Uterus (tissue), 4 donors: ENCODE data around the gene ADAMTSL2. TPM values are rescaled to one million over a fixed set of nuclear protein-coding genes. Genes with fewer than 3 reads are reported as not detected.

ENCODE experiments used
- DNase-seq, 2 donors: peaks; one replicate each; pipeline ENCODE4 v3.0.0-alpha.2; 2019 to 2020
- H3K27ac ChIP-seq, 2 donors: fragments of 200-600 bp; sonication (generic); 1 replicate in 1 of 2; 2 replicates in 1 of 2; pipeline ENCODE4 v1.5.1; 2016 to 2018
- H3K27me3 ChIP-seq, 2 donors: fragments of 200-600 bp; sonication (generic); one replicate each; pipeline ENCODE4 v1.5.1; 2018 to 2019; ENCODE audit warnings: control low read depth in 1 of 2
- H3K36me3 ChIP-seq, 2 donors: fragments of 200-600 bp; sonication (generic); one replicate each; pipeline ENCODE4 v1.5.1; 2019; ENCODE audit warnings: control low read depth in 1 of 2
- H3K4me1 ChIP-seq, 2 donors: fragments of 200-600 bp; sonication (generic); one replicate each; pipeline ENCODE4 v1.5.1; 2018 to 2019; ENCODE audit warnings: control low read depth in 1 of 2
- H3K4me3 ChIP-seq, 2 donors: fragments of 200-600 bp; sonication (generic); 1 replicate in 1 of 2; 2 replicates in 1 of 2; pipeline ENCODE4 v1.5.1; 2018 to 2019; ENCODE audit warnings: mild to moderate bottlenecking in 1 of 2
- H3K9me3 ChIP-seq, 2 donors: fragments of 200-600 bp; sonication (generic); one replicate each; pipeline ENCODE4 v1.5.1; 2019; ENCODE audit warnings: control low read depth in 1 of 2
- CTCF ChIP-seq, 4 experiments: fragments of 200-600 bp in 2 of 4; fragments of 450-650 bp in 2 of 4; sonication (generic) in 2 of 4; IDR thresholded peaks; one replicate each; pipeline ENCODE4 v1.5.1; 2016 to 2019; ENCODE audit warnings: antibody characterized with exemption in 4 of 4, mild to moderate bottlenecking in 2 of 4, moderate library complexity in 1 of 4
- POLR2A ChIP-seq, 2 donors: fragments of 450-650 bp; IDR thresholded peaks; one replicate each; pipeline ENCODE4 v1.6.1; 2016; ENCODE audit warnings: antibody characterized with exemption in 2 of 2, mild to moderate bottlenecking in 1 of 2, moderate library complexity in 1 of 2
- intact Hi-C: fragments of 100-400 bp; cut with DNase I; formaldehyde crosslinking; loops from one replicate; pipeline ENCODE4 v1.15.1; 2023; ENCODE audit warnings: low total_unique reads
- total RNA-seq, 4 donors: library from RNA; depleted of rRNA in 3 of 4; stranded (reverse); fragments of >200 nt in 3 of 4; gene quantifications; one replicate each; pipeline versions ENCODE4 v1.1.0 to v1.2.4, GENCODE V29; 2014 to 2023
- donor health status: DM: yes; HTN: yes; CAD: no.

The ADAMTSL2 gene
- total RNA-seq, 4 donors from 2014 or later: 0.26 to 3.0 (median 2.4) TPM; not detected in 1

GRCh38 chr9:133511607-133512006 lies 22.9 kb upstream of the ADAMTSL2 start:
- DNase-seq: no peak
- Histone ChIP-seq H3K36me3 (no peaks in the 10 kb centered on the region), H3K4me3 (no peak overlapping the region), H3K27me3 (no peaks in the 10 kb centered on the region), H3K4me1 (peaks cover 0 to 9% of the 10 kb centered on the region in 2 donors), H3K27ac (no peak overlapping the region), H3K9me3 (no peaks in the 10 kb centered on the region)
- TF ChIP-seq POLR2A (IDR thresholded peaks at IDR 0.05) (no peak), CTCF (IDR thresholded peaks at IDR 0.05) (no peak)
- intact Hi-C loops: no loop called here

- Histone ChIP-seq H3K27ac (no peak overlapping the region), H3K36me3 (no peaks in the 10 kb centered on the region), H3K4me1 (peaks cover 0 to 5% of the 10 kb centered on the region in 2 donors), H3K4me3 (no peak overlapping the region), H3K9me3 (no peaks in the 10 kb centered on the region), H3K27me3 (no peaks in the 10 kb centered on the region)
- intact Hi-C loops: no loop called here
- TF ChIP-seq POLR2A (IDR thresholded peaks at IDR 0.05) (no peak), CTCF (IDR thresholded peaks at IDR 0.05) (no peak)
- no peak for DNase-seq
Measured at GRCh38 chr9:133512253-133513213, 22.0 kb upstream of the ADAMTSL2 start.

- H3K9me3 ChIP-seq: no peaks in the 10 kb centered on the region
- no peak overlapping the region for H3K27ac ChIP-seq
- DNase-seq: no peak
- TF ChIP-seq CTCF (IDR thresholded peaks at IDR 0.05): no peak
- no peak for TF ChIP-seq POLR2A (IDR thresholded peaks at IDR 0.05)
- no peaks in the 10 kb centered on the region for H3K36me3 ChIP-seq
- no peaks in the 10 kb centered on the region for H3K27me3 ChIP-seq
- H3K4me3 ChIP-seq: no peak overlapping the region
- H3K4me1 ChIP-seq: peaks cover 0 to 5% of the 10 kb centered on the region in 2 donors
- intact Hi-C loops: no loop called here
Measured at GRCh38 chr9:133513214-133514100, 21.0 kb upstream of the ADAMTSL2 start.

GRCh38 chr9:133514460-133515239 lies 19.9 kb upstream of the ADAMTSL2 start:
- no peak for DNase-seq
- TF ChIP-seq POLR2A (IDR thresholded peaks at IDR 0.05): no peak
- TF ChIP-seq CTCF (IDR thresholded peaks at IDR 0.05): no peak
- Histone ChIP-seq H3K4me3 (no peak overlapping the region), H3K36me3 (no peaks in the 10 kb centered on the region), H3K9me3 (no peaks in the 10 kb centered on the region), H3K27me3 (no peaks in the 10 kb centered on the region), H3K4me1 (no peaks in the 10 kb centered on the region), H3K27ac (no peak overlapping the region)
- intact Hi-C loops: no loop called here
